GM20431 (cell line): ENCODE data around the gene NSG1.
"Not testable (repeated sequence)": the region's sequence is repeated elsewhere in the genome, so short reads cannot be mapped to it uniquely, and the experiment has no call there.

Experiments
- in situ Hi-C: fragments of 300-500 bp; cut with MseI, MboI; formaldehyde crosslinking; loops from one replicate; pipeline ENCODE4 v1.15.0; 2020; ENCODE audit warnings: low sequenced_read_pairs; ENCODE audit not compliant: unreplicated experiment

The NSG1 gene, protein sequence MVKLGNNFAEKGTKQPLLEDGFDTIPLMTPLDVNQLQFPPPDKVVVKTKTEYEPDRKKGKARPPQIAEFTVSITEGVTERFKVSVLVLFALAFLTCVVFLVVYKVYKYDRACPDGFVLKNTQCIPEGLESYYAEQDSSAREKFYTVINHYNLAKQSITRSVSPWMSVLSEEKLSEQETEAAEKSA

GRCh38 chr4:4386736-4387392, at the start of gene NSG1:
NSG1 (plus strand) TSS chr4:4387102; CDS start chr4:4387630, 528 bp downstream.
- in situ Hi-C loops, result no loop called here

DNA sequence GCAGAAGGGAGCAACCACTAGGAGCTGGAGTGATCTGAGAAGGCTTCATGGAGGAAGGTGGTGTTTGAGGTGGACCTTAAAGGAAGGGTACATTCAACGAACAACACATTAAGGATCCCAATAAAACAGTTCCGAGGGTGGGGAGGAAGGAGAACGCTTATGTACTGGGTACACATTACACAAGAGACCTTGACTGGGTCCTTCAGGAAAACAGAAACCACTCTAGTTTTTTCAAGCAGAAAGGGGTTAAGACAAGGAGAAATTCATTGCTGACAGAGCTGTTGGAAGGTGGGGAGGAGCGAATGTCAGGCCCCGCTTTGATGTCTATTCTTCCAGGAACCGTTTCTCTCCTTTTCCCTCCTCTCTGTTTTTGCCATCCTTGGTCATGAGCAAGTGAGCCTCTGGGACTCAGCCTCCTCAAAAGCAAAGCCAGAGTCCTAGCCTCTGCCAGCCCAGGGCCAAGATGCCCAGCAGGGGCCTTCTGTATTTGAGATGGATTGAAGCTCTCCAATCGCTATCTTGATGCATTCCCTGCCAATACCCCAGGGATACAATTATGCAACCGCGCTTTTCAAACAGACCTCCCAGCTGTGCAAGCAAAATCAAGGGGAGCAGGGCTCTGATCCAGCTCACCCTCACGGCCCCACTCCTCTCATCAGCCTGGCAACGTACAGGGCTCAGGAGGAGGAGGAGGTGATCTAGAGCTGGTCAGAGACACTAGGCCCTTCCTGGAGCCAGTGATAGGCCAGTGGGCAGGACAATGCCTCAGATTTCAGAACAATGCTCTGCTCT, 48.5 kb upstream of the NSG1 start:
- in situ Hi-C loops, result no loop called here

DNA sequence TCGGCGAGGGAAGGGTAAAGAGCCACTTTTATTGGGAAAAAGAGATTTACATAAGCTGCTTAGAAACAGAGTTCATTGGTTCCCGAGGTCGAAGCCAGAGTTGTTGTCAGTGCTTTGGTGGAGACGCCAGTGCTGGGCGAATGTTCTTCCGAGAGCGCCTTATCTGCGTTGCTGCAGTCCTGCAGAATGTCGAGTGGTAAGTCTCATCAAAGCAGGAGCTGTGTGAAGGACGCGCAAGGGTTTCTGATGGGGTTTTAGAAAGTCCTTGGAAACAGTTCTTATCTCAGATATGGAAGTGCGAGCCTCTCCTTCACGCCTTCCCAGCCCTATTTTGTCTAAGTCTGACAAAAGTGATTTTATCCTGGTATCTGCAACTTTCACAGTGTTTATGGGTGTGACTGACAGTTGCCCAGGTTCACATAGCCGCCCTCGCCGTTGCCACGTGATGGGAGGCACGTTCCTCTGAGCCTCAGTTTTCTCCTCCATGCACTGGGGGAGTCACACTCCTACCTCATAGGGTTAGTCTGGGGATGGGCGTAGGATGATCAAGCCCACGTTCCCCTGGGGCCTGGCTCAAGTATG, 47.3 kb upstream of the NSG1 start:
- in situ Hi-C loops, result no loop called here

- in situ Hi-C loops, result no loop called here
Measured at GRCh38 chr4:4341861-4342650, 44.8 kb upstream of the NSG1 start.

GRCh38 chr4:4343038-4343437, 43.9 kb upstream of the NSG1 start:
- in situ Hi-C loops, result no loop called here

DNA sequence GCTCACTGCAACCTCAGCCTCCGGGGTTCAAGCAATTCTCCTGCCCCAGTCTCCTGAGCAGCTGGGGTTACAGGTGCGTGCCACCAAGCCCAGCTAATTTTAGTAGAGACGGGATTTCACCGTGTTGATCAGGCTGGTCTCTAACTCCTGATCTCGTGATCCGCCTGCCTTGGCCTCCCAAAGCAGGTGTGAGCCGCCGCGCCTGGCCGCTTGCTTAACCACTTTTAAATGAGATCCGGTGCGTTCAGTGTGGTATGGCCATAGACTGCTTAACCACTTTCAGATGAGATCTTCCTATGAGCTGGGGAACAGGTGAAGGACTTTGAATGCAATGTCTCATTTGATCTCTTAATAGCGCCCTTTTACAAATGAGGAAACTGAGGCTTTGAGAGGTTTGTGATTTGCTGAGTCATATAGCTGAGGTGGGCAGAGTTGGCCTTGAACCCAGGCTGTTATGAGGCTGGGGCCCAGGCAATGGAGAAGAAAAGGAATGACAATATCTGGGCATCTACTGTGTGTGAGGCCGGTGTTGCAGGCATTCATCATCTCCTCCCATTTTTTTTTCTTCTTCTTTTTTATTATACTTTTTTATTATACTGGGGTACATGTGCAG, 41.9 kb upstream of the NSG1 start:
- in situ Hi-C loops, result no loop called here

DNA sequence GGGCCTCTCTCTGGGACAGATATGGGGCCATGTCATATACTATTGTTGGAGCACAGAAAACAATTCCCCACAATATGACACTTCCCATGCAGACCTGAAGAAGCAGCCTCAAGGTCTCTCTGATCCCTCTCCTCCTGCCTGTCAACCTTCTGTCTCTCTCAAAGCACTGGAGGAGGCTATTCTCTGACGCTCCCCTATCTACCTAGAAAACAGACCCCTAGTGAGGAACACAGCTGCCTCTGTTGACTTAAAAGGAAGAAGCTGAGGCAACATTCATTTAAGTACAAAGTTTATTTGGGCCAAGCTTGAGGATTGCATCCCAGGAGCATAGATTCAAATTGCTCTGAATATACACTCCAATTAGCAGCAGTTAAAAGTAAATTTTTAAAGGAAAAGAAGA, 39.3 kb upstream of the NSG1 start:
- in situ Hi-C loops, result no loop called here

DNA sequence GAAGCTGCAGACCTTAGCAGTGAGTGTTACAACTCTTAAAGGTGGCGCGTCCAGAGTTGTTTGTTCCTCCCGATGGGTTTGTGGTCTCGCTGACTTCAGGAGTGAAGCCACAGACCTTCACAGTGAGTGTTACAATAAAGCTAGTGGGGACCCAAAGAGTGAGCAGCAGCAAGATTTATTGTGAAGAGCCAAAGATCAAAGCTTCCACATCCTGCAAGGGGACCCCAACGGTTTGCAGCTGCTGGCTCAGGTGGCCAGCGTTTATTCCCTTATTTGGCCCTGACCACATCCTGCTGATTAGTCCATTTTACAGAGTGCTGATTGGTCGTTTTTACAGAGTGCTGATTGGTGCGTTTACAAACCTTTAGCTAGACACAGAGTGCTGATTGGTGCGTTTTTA, 38.3 kb upstream of the NSG1 start:
- in situ Hi-C loops, result not testable (repeated sequence)

- in situ Hi-C loops, result no loop called here
Measured at GRCh38 chr4:4349867-4350266, 37.0 kb upstream of the NSG1 start.

GRCh38 chr4:4350909-4351308, 36.0 kb upstream of the NSG1 start:
- in situ Hi-C loops, result no loop called here

DNA sequence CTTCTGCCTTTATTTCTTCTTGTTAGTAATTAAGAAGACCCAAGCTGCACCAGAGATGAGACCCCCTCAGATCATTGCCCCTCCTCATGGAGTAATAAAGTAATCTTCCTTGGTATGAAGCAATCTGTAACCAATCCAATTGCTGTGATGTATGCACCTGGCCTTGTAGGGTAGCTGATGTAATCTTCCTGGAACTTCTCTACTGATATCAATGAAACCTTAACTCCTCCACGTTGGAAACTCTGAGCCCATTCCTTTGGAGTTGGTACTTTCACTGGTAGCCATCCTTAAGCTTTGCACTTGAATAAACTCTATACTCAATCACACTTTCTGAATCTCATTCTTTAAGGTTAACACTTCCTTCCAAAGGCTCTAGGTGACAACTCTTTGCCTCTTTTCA, 31.6 kb upstream of the NSG1 start:
- in situ Hi-C loops, result no loop called here

DNA sequence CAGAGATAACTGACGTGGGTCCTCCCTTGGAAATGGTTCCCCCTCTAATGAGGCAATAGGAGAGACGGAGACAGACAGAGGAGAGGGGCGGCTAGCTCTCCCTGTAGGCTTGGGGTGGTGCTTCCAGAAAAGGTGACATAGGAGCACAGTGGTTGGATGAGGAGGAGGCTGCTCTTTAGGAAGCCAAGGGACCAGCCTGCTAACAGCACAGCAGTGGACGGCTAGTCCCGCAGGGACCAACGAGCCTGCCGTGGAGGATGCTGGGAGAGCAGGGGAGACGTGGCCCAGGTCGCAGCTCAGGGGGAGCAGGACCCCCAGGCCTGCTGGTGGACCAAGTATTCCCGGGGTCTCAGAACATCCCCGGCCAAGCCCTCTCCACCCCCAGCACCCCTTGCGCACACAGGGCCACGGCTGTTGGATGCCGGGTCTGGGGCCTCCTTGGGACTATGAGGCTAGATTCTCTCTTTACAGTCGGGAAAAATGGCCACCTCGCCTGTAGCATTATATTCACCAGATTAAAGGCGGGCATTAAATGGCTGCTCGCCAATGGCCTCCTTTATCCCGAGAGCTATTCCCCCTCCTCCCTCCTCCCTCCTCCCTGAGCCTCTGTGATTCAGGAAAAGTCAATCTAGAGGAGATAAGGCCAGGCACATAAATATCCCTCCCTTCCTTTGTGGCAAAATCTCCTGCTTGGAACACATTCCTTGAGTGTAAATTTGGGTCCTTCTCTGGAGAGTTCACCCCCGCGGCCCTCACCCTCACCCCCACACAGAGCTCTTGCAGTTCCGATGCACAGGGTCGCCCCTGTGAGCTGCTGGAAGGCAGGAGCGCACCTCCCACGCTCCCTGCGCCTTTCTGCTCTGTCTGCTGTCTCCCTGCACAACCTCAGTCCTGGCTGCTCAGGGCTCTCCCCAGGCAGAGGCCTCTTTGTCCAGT, 30.5 kb upstream of the NSG1 start:
- in situ Hi-C loops, result no loop called here

- in situ Hi-C loops, result no loop called here
Measured at GRCh38 chr4:4358093-4358854, 28.6 kb upstream of the NSG1 start.

DNA sequence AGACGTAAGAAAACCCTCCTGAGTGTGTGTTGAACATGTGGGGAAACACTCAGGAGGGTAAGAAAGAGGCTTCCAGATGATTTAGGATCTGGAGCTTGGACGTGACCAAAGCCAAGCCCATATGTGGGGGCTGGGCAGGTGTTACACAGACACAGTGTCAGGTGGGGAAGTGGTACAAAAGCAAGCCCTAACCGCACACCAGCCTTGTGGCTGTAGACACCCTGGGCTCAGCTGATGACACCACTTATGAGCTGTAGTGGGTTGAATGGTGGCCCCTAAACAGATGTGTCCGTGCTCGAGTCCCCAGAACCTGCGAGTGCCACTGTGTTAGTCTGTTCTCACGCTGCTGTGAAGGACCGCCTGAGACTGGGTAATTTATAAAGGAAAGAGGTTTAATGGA, 25.0 kb upstream of the NSG1 start:
- in situ Hi-C loops, result no loop called here

GRCh38 chr4:4362991-4363697, 23.8 kb upstream of the NSG1 start:
- in situ Hi-C loops, result no loop called here

DNA sequence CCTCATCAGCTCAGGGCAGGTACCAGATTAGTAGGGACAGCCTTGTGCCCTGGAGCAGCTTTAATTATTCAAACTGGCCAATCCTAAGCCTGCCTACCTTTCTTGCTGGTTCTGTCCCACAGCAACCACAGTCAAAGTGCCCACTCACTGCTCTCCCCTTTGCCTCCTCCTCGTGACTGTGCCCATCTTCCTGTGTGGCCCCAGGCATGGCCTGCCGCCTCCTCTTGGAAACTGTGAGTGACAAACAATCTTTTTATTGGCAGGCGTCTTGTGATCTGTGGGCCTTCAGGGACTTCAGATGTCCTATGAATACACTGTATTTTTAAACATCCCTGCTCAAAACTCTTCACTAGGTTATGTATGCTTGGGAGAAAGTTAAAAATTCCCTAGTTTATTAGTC, 22.8 kb upstream of the NSG1 start:
- in situ Hi-C loops, result no loop called here

DNA sequence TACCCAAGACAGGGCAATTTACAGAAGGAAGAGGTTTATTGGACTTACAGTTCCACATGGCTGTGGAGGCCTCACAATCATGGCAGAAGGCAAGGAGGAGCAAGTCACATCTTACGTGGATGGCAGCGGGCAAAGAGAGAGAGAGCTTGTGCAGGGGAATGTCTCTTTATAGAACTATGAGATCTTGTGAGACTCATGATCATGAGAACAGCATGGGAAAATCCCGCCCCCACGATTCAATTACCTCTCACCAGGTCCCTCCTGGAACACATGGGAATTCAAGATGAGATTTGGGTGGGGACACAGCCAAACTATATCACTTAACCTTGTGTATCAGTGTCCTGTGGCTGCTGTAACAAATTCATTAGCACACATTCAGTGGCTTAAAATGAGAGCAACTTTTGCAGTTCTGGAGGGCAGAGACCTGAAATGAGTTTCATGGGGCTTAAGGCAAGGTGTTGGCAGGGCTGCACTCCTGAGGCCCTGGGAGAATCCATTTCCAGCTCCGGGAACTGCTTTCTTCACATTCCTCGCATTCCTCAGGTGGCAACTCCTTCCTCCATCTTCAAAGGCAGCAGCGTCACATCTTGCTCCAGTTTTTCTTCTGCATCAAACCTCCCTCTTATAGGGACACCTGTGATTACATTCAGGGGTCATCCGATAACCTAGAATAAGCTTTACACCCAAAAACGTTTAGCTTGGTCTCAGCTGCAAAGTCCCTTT, 22.3 kb upstream of the NSG1 start:
- in situ Hi-C loops, result no loop called here
